GM21723 (cell line): ENCODE data around the gene HOTAIR.

Experiments used
- ATAC-seq: cut with Tn5 transposase; IDR thresholded peaks from one replicate; pipeline ENCODE4 v1.9.1; 2021; ENCODE audit warnings: mild to moderate bottlenecking, moderate library complexity; ENCODE audit not compliant: unreplicated experiment

Gene HOTAIR

DNA sequence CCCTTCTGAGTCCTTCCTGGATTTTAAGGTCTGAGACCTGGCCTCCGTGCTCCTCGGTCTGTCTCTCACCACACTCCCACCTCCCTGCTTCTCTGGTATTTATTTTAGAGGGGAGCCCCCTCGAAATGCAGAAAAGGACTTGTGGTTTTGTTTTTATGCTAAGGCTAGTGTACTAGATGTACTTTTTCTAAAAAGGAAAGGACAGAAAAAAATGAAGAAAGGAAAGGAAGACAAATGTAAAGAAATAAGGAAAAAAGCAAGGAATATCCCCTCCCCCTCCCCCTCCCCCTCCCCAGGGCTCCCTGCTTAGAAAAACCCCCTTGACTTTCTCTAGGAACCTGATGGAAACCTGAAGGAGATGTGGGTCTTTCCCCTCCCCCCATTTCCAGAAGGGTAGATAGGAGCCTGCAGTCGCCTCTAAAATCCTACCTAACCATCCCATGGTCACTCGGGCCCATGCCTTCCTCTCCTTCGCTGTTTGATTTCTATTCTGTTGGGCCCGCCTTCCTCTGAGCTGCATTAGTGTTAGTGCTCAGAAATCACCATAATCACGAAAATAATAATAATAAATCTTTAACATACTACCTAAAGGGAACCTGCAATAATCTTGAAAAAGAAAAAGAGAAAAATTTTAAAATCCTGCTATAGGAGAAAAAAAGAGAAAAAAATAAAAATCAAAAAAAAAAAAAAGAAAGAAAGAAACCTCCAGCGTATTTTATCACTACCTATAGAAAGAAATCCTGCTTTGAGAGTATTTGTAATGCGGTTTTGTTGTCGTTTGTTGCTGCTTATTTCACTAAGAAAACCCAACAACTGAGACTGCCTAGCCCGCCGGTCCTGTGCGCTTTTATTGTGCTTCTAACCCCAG is 37.1 kb upstream of the HOTAIR start:
- ATAC-seq: no peak

DNA sequence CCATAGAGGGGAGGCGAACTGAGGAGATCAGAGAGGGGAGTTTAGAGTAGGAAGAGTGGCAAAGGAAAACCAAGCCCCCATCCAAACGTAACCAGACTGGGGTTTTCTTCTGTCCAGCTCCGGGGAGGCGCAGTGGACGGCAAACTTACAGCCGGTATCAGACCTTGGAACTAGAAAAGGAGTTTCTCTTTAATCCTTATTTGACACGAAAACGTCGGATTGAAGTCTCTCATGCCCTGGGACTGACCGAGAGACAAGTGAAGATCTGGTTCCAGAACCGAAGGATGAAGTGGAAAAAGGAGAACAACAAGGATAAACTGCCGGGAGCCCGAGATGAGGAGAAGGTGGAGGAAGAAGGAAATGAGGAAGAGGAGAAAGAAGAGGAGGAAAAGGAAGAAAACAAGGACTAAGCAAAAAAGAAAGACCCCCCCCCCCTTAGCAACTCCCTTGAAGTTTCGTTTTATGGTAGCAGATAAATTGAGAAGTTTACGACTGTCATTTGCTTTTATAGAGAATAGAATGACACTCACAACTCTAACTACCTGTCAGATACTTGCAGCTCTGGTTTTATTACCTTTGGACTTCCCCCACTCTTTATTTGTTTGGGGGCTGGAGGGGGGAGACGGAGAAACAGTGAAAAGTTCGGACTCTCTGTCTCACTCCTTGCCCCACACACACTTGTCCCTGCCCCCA is 36.4 kb upstream of the HOTAIR start:
- no peak for ATAC-seq

DNA sequence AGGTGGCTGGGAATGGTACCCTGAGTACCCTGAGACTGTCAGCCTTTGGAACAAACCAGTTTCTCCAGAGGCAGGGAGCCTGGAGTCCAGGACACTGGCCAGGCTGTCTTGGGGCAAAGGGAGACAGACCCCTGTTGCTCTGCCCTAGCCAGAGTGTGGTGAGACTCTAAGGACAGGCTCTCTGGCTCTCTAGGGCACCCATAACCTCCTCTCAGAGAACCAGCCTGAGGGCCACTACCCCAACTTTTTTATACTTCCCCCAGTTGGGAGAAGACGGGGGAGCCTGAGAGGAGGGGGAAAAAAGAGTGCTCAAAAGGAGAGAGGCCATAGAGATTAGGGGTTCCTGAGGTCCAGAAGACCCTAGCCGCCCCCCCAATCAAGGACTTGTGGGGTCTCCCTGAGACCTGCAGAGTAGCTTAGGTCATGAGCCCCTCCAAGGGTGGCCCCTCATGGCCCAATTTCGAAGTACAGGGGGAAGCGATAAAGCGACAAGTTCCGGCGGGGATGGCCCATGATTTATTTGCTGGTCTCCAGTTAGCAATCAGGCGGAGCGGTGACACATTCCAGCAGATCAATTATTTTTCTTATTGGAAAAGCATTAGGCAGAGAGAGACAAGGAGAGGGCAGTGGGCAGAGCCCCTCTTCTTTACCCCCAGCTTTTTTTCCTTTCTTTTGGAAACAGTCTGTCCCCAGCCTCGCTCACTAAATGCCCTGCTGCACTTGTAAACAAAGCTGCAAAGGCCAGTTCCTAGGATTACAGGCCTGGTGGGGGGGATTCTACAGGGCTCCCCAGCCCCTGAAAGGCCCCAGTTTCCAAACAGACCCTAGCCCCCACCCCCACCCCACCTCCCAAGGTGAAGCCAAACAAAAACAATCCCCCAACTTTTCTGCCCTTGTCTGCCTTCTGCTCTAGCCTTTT is 35.6 kb upstream of the HOTAIR start:
- ATAC-seq: no peak

- no peak for ATAC-seq
These were observed 34.7 kb upstream of the HOTAIR start for GRCh38 chr12:54009171-54010052.

- ATAC-seq: no peak
These were observed 33.5 kb upstream of the HOTAIR start for GRCh38 chr12:54008260-54008552.

DNA sequence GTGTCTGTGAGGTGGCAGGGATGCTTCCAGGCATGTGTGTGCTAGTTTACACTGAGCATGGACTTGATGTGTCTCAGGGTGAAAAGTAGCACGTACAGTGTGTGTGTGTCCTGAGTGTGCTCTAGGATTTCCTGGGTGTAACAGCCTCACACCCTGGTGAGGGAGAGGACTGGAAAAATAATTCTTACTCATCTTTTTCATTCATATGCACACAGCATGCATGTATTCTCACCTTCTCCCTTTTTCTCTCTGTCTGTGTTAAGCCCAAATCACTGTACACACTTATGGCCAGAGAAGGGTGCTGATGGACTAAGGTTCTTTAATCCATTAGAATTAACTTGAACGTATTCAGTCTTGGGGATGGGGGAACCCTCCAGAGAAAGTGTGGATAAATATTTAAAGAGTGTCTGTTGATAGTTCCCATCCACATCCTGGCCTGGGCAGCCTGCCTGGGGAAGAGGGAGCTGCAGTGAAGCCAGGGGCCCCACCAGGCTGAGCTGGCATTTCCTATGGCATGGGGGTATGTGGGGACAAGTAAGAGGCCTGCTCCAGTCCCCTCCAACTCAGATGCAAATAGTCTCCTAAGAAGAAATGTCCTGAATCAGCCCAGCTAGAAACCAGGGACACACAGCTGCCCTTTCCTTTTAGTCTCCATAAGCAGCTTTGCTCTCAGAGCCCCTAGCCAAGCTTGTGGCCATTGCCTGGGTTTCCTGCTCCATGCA is 32.9 kb upstream of the HOTAIR start:
- ATAC-seq: no peak

DNA sequence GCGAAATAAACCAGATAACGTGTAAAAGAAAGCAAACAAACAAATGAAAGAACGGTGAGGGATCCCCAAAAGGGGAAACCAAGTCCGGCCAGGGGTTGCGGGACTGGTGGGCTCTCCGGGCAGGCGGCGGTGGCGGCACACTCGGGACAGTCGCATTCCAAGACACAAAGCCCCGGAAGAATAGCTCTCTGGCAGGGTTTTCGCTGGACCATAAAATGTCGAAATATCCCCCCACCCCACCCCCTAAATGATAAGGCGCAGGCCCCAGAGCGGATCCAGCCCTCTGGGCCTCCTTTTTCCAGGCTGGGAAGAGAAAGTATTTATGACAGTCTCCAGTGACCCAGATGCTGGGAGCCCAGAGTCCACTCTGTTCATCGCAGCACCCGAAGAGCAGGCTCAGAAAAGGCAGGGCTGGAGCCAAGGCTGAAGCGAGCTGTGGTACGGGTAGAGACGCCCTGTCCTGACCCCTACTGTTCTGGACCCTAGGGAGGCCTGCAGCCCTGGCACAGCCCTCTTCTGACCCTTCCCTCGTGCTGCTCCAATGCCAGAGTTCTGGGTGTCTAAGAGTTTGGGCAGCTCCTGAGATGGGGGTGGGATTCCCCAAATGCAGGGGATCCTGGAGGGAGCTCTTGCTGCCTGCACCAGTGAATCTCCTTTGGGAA is 31.9 kb upstream of the HOTAIR start:
- ATAC-seq: no peak

DNA sequence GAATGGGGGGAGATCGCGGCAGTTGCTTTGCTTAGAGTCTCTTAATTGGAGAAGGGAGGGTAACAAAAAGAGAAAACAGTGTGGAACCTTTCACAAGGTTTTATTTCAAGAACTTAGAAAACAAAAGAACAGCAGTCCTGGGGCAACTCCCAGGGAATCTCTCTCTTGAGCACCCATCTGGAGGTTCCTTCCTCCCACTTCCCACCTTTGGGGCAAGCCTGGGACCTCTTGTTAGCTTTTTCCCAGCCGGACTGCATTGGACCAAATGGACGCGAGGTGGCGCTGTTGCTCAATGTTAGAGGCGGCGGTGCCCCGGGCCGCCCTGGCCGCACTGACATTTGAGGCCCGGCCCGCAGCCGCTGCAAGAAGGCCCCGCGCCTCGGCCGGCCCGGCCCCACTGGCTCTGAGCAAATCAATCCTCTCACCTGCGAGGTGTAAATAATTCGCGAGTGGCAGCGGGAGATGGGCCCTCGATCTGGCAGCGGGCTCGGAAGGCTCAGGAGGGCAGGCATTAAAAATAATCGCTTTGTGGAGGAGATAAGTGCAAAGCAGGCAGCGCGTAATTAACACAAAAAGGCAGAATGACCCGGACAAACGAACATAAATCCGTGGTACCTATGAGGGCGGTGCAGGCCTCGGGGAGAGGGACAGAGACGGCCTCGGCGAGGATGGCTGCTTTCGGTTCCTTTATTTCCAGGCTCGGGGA is 31.3 kb upstream of the HOTAIR start:
- peak; percentile 68 for ATAC-seq

DNA sequence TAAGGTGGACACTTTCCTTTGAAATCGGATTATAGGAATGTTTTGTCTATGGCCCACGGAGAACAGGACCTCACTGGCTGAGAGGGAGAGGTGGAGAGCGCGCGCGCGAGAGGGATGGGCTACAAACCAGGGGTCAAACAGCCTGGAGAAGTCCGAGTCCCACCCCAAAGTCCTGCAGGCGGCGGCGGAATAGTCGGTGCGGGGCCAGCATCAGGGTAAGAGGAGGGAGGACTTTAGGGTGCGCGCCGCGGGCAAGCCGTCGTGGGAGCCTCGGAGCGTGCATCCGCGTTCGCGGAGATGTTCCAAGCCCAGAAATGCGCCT is 30.7 kb upstream of the HOTAIR start:
- no peak for ATAC-seq

DNA sequence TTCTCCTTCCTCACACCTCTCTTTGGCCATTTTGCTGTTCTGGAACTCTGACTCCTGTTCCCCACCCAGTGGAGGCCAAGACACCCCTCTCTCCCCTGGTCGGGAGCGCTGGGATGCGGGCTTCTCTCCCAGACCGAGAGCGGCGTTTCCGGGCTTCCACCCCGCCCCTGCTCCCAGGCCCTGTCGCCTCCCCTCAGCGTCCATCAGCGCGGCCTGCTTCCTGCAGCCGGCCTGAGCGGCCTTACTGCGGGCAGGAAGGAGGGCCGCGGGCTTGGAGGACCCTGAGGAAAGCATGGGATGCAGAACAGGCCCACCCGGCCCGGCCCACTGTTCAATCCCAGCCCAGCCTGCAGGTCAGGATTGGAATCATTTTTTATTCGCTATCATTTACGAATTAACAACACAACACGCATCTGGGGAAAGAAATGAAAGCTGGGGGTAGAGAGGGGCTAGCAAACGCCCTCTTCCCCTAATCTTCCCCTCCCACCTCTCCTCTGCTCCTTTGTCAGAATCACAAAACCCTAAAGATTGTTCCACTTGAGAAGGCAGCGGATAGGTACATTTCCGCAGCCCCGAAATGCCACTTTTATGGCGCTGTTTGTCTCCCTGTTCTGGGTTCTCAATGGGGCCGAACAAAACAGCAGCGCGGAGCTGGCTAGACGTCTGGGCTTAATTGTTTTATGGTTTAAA is 30.2 kb upstream of the HOTAIR start:
- ATAC-seq: no peak

GRCh38 chr12:54004063-54004840 is 29.5 kb upstream of the HOTAIR start:
- ATAC-seq: no peak

DNA sequence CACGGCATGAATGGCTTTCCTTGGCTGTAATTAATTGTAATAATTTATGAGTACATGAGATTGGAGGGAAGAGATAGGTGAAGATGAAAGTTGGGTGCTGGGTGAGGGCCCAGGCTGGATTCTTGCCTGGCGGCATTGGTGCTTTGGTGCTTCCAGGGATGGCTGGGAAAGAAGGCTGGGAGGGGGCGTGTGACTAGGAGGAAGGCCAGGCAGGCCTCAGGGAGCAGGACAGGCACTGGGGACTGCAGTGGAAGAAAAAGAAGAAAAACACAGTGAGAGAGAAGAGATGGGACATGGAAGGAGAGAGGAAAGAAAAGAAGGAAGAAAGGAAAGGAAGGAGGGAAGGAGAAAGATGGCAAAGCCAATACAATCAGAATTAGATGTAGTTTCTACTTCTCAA is 28.9 kb upstream of the HOTAIR start:
- no peak for ATAC-seq

GRCh38 chr12:54002915-54003389 is 28.2 kb upstream of the HOTAIR start:
- no peak for ATAC-seq

DNA sequence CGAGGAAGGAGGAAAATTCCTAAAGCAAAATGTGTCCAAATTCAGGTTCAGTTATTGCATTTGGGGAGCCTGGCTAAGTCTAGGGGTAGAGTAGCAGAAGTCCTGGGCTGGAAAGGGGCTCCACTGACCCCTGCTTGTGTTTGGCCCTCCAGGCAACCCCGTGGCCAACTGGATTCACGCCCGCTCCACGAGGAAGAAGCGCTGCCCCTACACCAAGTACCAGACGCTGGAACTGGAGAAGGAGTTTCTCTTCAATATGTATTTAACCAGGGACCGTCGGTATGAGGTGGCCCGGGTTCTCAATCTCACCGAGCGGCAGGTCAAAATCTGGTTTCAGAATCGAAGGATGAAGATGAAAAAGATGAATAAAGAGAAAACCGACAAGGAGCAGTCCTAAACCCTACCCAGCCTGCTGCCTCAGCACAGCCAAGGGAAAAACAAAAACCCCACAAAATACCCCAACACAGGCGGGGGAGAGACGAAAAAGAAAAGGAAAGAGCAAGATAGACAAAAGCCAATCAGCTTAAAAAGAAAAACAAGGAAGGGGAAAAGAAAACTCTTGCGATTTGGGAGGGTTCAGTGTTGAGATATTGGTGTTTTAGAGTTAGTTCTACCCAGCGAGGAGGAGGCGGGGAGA is 27.6 kb upstream of the HOTAIR start:
- ATAC-seq: no peak

DNA sequence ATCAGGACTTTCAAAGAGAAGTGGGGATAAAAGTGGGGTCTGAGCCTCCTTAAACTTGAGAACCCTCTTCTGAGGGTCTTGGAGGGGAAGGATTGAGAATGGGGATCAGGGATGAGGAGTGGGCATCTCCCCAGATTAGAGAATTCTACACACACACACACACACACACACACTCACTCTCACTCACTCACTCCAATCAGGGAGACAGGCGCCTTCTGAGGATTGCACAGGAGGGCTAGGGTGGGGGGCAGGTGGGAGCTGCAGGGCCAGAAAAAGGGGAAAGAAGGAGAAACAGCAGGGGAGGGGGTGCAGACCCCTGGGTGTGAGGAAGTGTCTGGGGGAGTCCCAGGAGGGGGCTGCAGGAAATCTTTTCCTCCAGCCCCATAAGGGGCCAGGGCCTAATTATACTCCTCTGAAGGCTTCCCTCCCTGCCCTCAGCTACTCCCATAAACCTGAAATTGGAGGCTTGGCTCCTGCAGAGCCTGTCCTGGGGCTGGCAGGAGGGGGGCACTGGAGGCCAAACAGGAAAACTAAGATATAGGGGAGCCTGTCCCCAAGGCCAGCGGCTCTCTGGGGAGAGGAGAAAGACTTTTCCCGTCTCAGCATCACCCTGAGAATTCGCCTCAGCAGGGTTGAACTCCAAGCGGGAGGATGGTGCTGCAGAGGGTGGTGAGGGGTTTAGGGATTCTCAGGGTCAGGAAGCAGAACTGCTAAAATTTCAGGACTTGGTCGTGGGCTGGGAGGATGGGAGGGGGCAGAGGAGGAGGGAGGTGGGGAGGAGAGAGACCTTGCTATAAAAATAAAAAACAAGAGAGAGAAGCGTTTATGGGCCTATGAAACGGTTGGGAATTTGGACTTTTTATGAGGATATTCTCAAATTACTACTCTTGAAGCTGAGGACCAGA is 26.8 kb upstream of the HOTAIR start:
- no peak for ATAC-seq
